WTC11 (cell line): ENCODE measurements around the gene GDF2.

Experiments used
- AFF4 ChIP-seq: sonication (generic); formaldehyde crosslinking; IDR thresholded peaks from 2 replicates; pipeline ENCODE4 v1.8.1; 2023; ENCODE audit warnings: mild to moderate bottlenecking, missing genetic modification reagents, borderline replicate concordance
- CREB1 ChIP-seq: sonication (generic); formaldehyde crosslinking; IDR thresholded peaks from 2 replicates; pipeline ENCODE4 v1.8.0; 2023; ENCODE audit warnings: mild to moderate bottlenecking, missing genetic modification reagents
- CREM ChIP-seq: sonication (generic); formaldehyde crosslinking; IDR thresholded peaks from 2 replicates; pipeline ENCODE4 v1.8.1; 2022; ENCODE audit warnings: mild to moderate bottlenecking, missing genetic modification reagents, moderate library complexity
- CTCF ChIP-seq: fragments of 200-600 bp; IDR thresholded peaks from 2 replicates; pipeline ENCODE4 v1.8.0; 2022; ENCODE audit warnings: antibody characterized with exemption
- E2F4 ChIP-seq: sonication (generic); formaldehyde crosslinking; IDR thresholded peaks from 2 replicates; pipeline ENCODE4 v1.8.1; 2022; ENCODE audit warnings: low read depth, mild to moderate bottlenecking, moderate library complexity, missing genetic modification reagents, borderline replicate concordance
- FOXP1 ChIP-seq: sonication (generic); formaldehyde crosslinking; IDR thresholded peaks from 2 replicates; pipeline ENCODE4 v1.8.0; 2022; ENCODE audit warnings: missing genetic modification reagents, mild to moderate bottlenecking, moderate library complexity, borderline replicate concordance
- MLX ChIP-seq: sonication (generic); formaldehyde crosslinking; IDR thresholded peaks from 2 replicates; pipeline ENCODE4 v1.8.1; 2023; ENCODE audit warnings: mild to moderate bottlenecking, missing genetic modification reagents, moderate library complexity
- NR3C1 ChIP-seq: sonication (generic); formaldehyde crosslinking; conservative IDR thresholded peaks from 2 replicates; pipeline ENCODE4 v1.8.1; 2023; ENCODE audit warnings: low read depth, mild to moderate bottlenecking, missing genetic modification reagents
- USF1 ChIP-seq: sonication (generic); formaldehyde crosslinking; IDR thresholded peaks from 2 replicates; pipeline ENCODE4 v1.8.0; 2022; ENCODE audit warnings: mild to moderate bottlenecking, missing genetic modification reagents
- ZNF121 ChIP-seq: sonication (generic); formaldehyde crosslinking; IDR thresholded peaks from 2 replicates; pipeline ENCODE4 v1.8.0; 2023; ENCODE audit warnings: missing genetic modification reagents

- no peak for TF ChIP-seq ZNF121 (CRISPR knock-in tag)
- TF ChIP-seq CREM, result no peak
- no peak for TF ChIP-seq FOXP1 (CRISPR knock-in tag)
- TF ChIP-seq E2F4 (CRISPR knock-in tag), result no peak
- TF ChIP-seq NR3C1 (CRISPR knock-in tag), result no peak
- no peak for TF ChIP-seq AFF4 (CRISPR knock-in tag)
- no peak for TF ChIP-seq CREB1
- TF ChIP-seq CTCF, result no peak
- no peak for TF ChIP-seq USF1 (CRISPR knock-in tag)
- TF ChIP-seq MLX (CRISPR knock-in tag), result no peak
These were observed 34.9 kb upstream of the GDF2 start for GRCh38 chr10:47287365-47287802.
